ENCODE measurements around the gene KIF21B. TPM values are rescaled to one million over a fixed set of nuclear protein-coding genes. Genes with fewer than 3 reads are reported as not detected.
"Not testable (repeated sequence)": the region's sequence is repeated elsewhere in the genome, so short reads cannot be mapped to it uniquely, and the experiment has no call there.

The KIF21B gene
- total and polyA plus RNA-seq, 8 donors, result 2.0 to 15.1 (median 9.5) TPM

GRCh38 chr1:200947059-200947566 is 76.4 kb downstream of the KIF21B start:
- peaks cover 0 to 11% of the 10 kb centered on the region in 2 donors for H3K9me3 ChIP-seq
- H3K36me3 ChIP-seq, result no peaks in the 10 kb centered on the region
- intact Hi-C loops (cut with DNase I), result no loop called here
- H3K4me3 ChIP-seq, result no peak overlapping the region
- DNase-seq (no peak), ATAC-seq (no peak)
- no peak overlapping the region for H3K27ac ChIP-seq
- no peaks in the 10 kb centered on the region for H3K4me1 ChIP-seq
- no peak for TF ChIP-seq CTCF (IDR thresholded peaks at IDR 0.05)
- H3K27me3 ChIP-seq, result no peaks in the 10 kb centered on the region

- no peak for DNase-seq
Measured at GRCh38 chr1:200945111-200945510, 78.4 kb downstream of the KIF21B start.

GRCh38 chr1:200938955-200939354 is 84.6 kb downstream of the KIF21B start:
- intact Hi-C loops (cut with DNase I), result no loop called here
- peak in 1 of 4 donors; percentile 56 for DNase-seq
- Histone ChIP-seq H3K27me3 (no peaks in the 10 kb centered on the region), H3K9me3 (peaks cover 0 to 13% of the 10 kb centered on the region in 2 donors), H3K4me1 (peaks cover 0 to 3% of the 10 kb centered on the region in 2 donors), H3K36me3 (no peaks in the 10 kb centered on the region), H3K4me3 (no peak overlapping the region), H3K27ac (no peak overlapping the region)
- no peak for TF ChIP-seq CTCF (IDR thresholded peaks at IDR 0.05)
- peak; percentile 56 for ATAC-seq

More at GRCh38 chr1:200945111-200945510, 78.4 kb downstream of the KIF21B start:
- TF ChIP-seq CTCF (IDR thresholded peaks at IDR 0.05), result no peak
- H3K9me3 ChIP-seq, result peaks cover 0 to 23% of the 10 kb centered on the region in 2 donors
- no peaks in the 10 kb centered on the region for H3K36me3 ChIP-seq
- H3K4me3 ChIP-seq, result no peak overlapping the region
- ATAC-seq, result no peak
- no peak overlapping the region for H3K27ac ChIP-seq
- no peaks in the 10 kb centered on the region for H3K4me1 ChIP-seq
- H3K27me3 ChIP-seq, result no peaks in the 10 kb centered on the region
- intact Hi-C loops (cut with DNase I), result no loop called here

- H3K9me3 ChIP-seq; H3K4me3 ChIP-seq; DNase-seq; H3K4me1 ChIP-seq; H3K27ac ChIP-seq; H3K27me3 ChIP-seq; intact Hi-C loops (cut with DNase I); H3K36me3 ChIP-seq; ATAC-seq: not testable (repeated sequence)
Measured at GRCh38 chr1:200935286-200935962, 88.1 kb downstream of the KIF21B start.

- no peak for TF ChIP-seq CTCF (IDR thresholded peaks at IDR 0.05)
- Histone ChIP-seq H3K27ac (no peak overlapping the region), H3K9me3 (no peaks in the 10 kb centered on the region), H3K27me3 (no peaks in the 10 kb centered on the region), H3K4me1 (peaks cover 0 to 3% of the 10 kb centered on the region in 2 donors), H3K36me3 (no peaks in the 10 kb centered on the region), H3K4me3 (no peak overlapping the region)
- intact Hi-C loops (cut with DNase I), result no loop called here
- DNase-seq (no peak), ATAC-seq (no peak)
Measured at GRCh38 chr1:200934676-200935245, 88.8 kb downstream of the KIF21B start.

All from left lung (tissue), 10 donors.